Measurements from ENCODE around the gene RFX3.
"Not testable (repeated sequence)": the region's sequence is repeated elsewhere in the genome, so short reads cannot be mapped to it uniquely, and the experiment has no call there.

RFX3 gene

GRCh38 chr9:3346549-3346948, 179.3 kb downstream of the RFX3 start:
- DNase-seq (ENCODE audit: low read depth): no peak

- no peak for DNase-seq (ENCODE audit: low read depth)
Measured at GRCh38 chr9:3343671-3344070, 182.1 kb downstream of the RFX3 start.

- DNase-seq (ENCODE audit: low read depth): no peak
Measured at GRCh38 chr9:3342159-3342777, 183.5 kb downstream of the RFX3 start.

GRCh38 chr9:3337515-3338225, 188.1 kb downstream of the RFX3 start:
- no peak for DNase-seq (ENCODE audit: low read depth)

GRCh38 chr9:3336951-3337350, 188.8 kb downstream of the RFX3 start:
- no peak for DNase-seq (ENCODE audit: low read depth)

- DNase-seq (ENCODE audit: low read depth): no peak
Measured at GRCh38 chr9:3332802-3333201, 193.0 kb downstream of the RFX3 start.

GRCh38 chr9:3331801-3332200, 194.0 kb downstream of the RFX3 start:
- no peak for DNase-seq (ENCODE audit: low read depth)

- no peak for DNase-seq (ENCODE audit: low read depth)
Measured at GRCh38 chr9:3330792-3331420, 194.9 kb downstream of the RFX3 start.

GRCh38 chr9:3329361-3329760, 196.4 kb downstream of the RFX3 start:
- DNase-seq (ENCODE audit: low read depth): no peak

- no peak for DNase-seq (ENCODE audit: low read depth)
Measured at GRCh38 chr9:3323714-3324113, 202.1 kb downstream of the RFX3 start.

GRCh38 chr9:3321186-3321585, 204.6 kb downstream of the RFX3 start:
- DNase-seq (ENCODE audit: low read depth): no peak

GRCh38 chr9:3312595-3312994, 213.2 kb downstream of the RFX3 start:
- DNase-seq (ENCODE audit: low read depth): not testable (repeated sequence)

- no peak for DNase-seq (ENCODE audit: low read depth)
Measured at GRCh38 chr9:3308609-3309008, 217.2 kb downstream of the RFX3 start.

GRCh38 chr9:3304388-3304787, 221.4 kb downstream of the RFX3 start:
- not testable (repeated sequence) for DNase-seq (ENCODE audit: low read depth)

- DNase-seq (ENCODE audit: low read depth): no peak
Measured at GRCh38 chr9:3299872-3300271, 225.9 kb downstream of the RFX3 start.

- DNase-seq (ENCODE audit: low read depth): no peak
Measured at GRCh38 chr9:3296536-3296935, 229.3 kb downstream of the RFX3 start.

GRCh38 chr9:3292311-3292710, 233.5 kb downstream of the RFX3 start:
- DNase-seq (ENCODE audit: low read depth): no peak

GRCh38 chr9:3290231-3290840, 235.5 kb downstream of the RFX3 start:
- no peak for DNase-seq (ENCODE audit: low read depth)

- DNase-seq (ENCODE audit: low read depth): no peak
Measured at GRCh38 chr9:3288686-3289085, 237.1 kb downstream of the RFX3 start.

- DNase-seq (ENCODE audit: low read depth): no peak
Measured at GRCh38 chr9:3285365-3286161, 240.2 kb downstream of the RFX3 start.

- DNase-seq (ENCODE audit: low read depth): no peak
Measured at GRCh38 chr9:3282365-3282764, 243.4 kb downstream of the RFX3 start.

GRCh38 chr9:3281399-3281798, 244.4 kb downstream of the RFX3 start:
- no peak for DNase-seq (ENCODE audit: low read depth)
